ENCODE results near the gene PIGC. TPM values are rescaled to one million over a fixed set of nuclear protein-coding genes. Genes with fewer than 3 reads are reported as not detected.

PIGC gene
- total RNA-seq, 4 donors from 2014 or later, result 19.0 to 24.5 (median 20.4) TPM

- Histone ChIP-seq H3K36me3 (no peaks in the 10 kb centered on the region), H3K4me3 (no peak overlapping the region), H3K27ac (no peak overlapping the region), H3K4me1 (no peaks in the 10 kb centered on the region), H3K9me3 (no peaks in the 10 kb centered on the region), H3K27me3 (no peaks in the 10 kb centered on the region)
- TF ChIP-seq POLR2A (IDR thresholded peaks at IDR 0.05), result no peak
- TF ChIP-seq CTCF (IDR thresholded peaks at IDR 0.05), result no peak
- no peak for DNase-seq
These were observed 43.1 kb upstream of the PIGC start for GRCh38 chr1:172486805-172487454.

- no peak for DNase-seq
- Histone ChIP-seq H3K4me1 (no peaks in the 10 kb centered on the region), H3K27ac (no peak overlapping the region), H3K27me3 (no peaks in the 10 kb centered on the region), H3K9me3 (no peaks in the 10 kb centered on the region), H3K36me3 (no peaks in the 10 kb centered on the region), H3K4me3 (no peak overlapping the region)
- no peak for TF ChIP-seq CTCF (IDR thresholded peaks at IDR 0.05)
- no peak for TF ChIP-seq POLR2A (IDR thresholded peaks at IDR 0.05)
These were observed 41.8 kb upstream of the PIGC start for GRCh38 chr1:172485626-172486025.

GRCh38 chr1:172484252-172484651 lies 40.4 kb upstream of the PIGC start:
- Histone ChIP-seq H3K27me3 (no peaks in the 10 kb centered on the region), H3K4me3 (no peak overlapping the region), H3K9me3 (no peaks in the 10 kb centered on the region), H3K36me3 (no peaks in the 10 kb centered on the region), H3K4me1 (no peaks in the 10 kb centered on the region), H3K27ac (no peak overlapping the region)
- TF ChIP-seq CTCF (IDR thresholded peaks at IDR 0.05), result no peak
- no peak for TF ChIP-seq POLR2A (IDR thresholded peaks at IDR 0.05)
- DNase-seq, result no peak

- TF ChIP-seq POLR2A (IDR thresholded peaks at IDR 0.05) (no peak), CTCF (IDR thresholded peaks at IDR 0.05) (no peak)
- no peaks in the 10 kb centered on the region for H3K27me3 ChIP-seq
- H3K36me3 ChIP-seq, result no peaks in the 10 kb centered on the region
- H3K9me3 ChIP-seq, result no peaks in the 10 kb centered on the region
- H3K27ac ChIP-seq, result no peak overlapping the region
- H3K4me1 ChIP-seq, result no peaks in the 10 kb centered on the region
- H3K4me3 ChIP-seq, result no peak overlapping the region
- no peak for DNase-seq
These were observed 39.6 kb upstream of the PIGC start for GRCh38 chr1:172483448-172483847.

GRCh38 chr1:172482044-172482443 lies 38.2 kb upstream of the PIGC start:
- Histone ChIP-seq H3K4me1 (no peaks in the 10 kb centered on the region), H3K4me3 (no peak overlapping the region), H3K9me3 (no peaks in the 10 kb centered on the region), H3K27me3 (no peaks in the 10 kb centered on the region), H3K27ac (no peak overlapping the region), H3K36me3 (no peaks in the 10 kb centered on the region)
- no peak for DNase-seq
- no peak for TF ChIP-seq POLR2A (IDR thresholded peaks at IDR 0.05)
- no peak for TF ChIP-seq CTCF (IDR thresholded peaks at IDR 0.05)

GRCh38 chr1:172480431-172480830 lies 36.6 kb upstream of the PIGC start:
- DNase-seq, result no peak
- Histone ChIP-seq H3K4me1 (no peaks in the 10 kb centered on the region), H3K9me3 (no peaks in the 10 kb centered on the region), H3K27me3 (no peaks in the 10 kb centered on the region), H3K4me3 (no peak overlapping the region), H3K36me3 (no peaks in the 10 kb centered on the region), H3K27ac (no peak overlapping the region)
- TF ChIP-seq POLR2A (IDR thresholded peaks at IDR 0.05) (no peak), CTCF (IDR thresholded peaks at IDR 0.05) (no peak)
